DOHH2 (cell line): ENCODE data around the gene CAP1.

ENCODE experiments used
- EZH2phosphoT487 ChIP-seq: fragments of 200-600 bp; sonication (generic); IDR thresholded peaks from 2 replicates; pipeline ENCODE4 v1.6.1; 2017; ENCODE audit warnings: borderline replicate concordance, mild to moderate bottlenecking, antibody characterized with exemption, low read length, moderate library complexity, mixed read lengths
- TF ChIP-seq, protein P1 (sequence below): fragments of 200-600 bp; sonication (generic); IDR thresholded peaks from one replicate; pipeline ENCODE4 v1.5.1; 2014; ENCODE audit warnings: antibody characterized with exemption, mild to moderate bottlenecking, low read depth, low read length; ENCODE audit not compliant: poor library complexity, severe bottlenecking

DNA sequence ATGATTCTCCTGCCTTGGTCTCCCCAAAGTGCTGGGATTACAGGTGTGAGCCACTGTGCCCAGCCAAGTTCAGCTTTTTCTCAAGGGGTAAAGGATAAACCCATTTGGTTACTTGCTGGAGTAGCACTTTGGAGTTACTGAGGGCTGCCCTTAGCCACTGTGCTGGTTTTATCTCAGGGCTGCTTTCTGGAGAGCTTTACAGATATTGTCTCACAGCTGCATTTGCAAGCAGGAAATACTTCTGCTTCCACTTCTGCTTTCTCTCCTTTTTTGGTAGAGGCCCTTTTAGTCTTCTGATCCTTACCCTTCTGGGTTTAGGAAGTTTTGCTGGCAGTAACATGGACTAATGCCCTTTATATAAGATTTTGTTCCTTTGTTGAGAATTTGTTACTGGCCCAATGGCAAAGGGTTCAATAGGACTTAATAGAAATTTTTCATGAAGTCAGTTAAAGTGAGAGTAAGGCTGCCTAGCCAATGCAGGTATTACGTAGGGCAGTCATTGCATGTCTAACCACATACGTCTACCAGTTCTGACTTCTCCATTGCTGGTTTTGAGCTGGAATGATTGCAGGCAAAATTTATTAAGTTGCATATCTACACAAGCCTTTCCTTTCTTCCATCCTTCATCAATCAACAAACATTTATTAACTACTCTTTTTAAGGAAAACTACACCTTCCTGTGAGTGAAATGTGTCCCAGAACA is 24.4 kb downstream of the CAP1 start:
- TF ChIP-seq, protein P1, sequence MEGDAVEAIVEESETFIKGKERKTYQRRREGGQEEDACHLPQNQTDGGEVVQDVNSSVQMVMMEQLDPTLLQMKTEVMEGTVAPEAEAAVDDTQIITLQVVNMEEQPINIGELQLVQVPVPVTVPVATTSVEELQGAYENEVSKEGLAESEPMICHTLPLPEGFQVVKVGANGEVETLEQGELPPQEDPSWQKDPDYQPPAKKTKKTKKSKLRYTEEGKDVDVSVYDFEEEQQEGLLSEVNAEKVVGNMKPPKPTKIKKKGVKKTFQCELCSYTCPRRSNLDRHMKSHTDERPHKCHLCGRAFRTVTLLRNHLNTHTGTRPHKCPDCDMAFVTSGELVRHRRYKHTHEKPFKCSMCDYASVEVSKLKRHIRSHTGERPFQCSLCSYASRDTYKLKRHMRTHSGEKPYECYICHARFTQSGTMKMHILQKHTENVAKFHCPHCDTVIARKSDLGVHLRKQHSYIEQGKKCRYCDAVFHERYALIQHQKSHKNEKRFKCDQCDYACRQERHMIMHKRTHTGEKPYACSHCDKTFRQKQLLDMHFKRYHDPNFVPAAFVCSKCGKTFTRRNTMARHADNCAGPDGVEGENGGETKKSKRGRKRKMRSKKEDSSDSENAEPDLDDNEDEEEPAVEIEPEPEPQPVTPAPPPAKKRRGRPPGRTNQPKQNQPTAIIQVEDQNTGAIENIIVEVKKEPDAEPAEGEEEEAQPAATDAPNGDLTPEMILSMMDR, result no peak
- TF ChIP-seq EZH2phosphoT487, result no peak
